ENCODE measurements around the gene GNG13.
"Not testable (repeated sequence)": the region's sequence is repeated elsewhere in the genome, so short reads cannot be mapped to it uniquely, and the experiment has no call there.

Gene GNG13

GRCh38 chr16:776824-777223, 23.7 kb downstream of the GNG13 start:
- DNase-seq (ENCODE audit: low spot score) = no peak

- not testable (repeated sequence) for DNase-seq (ENCODE audit: low spot score)
Measured at GRCh38 chr16:776298-776697, 24.2 kb downstream of the GNG13 start.

- DNase-seq (ENCODE audit: low spot score) = no peak
Measured at GRCh38 chr16:775236-775796, 25.2 kb downstream of the GNG13 start.

- DNase-seq (ENCODE audit: low spot score) = no peak
Measured at GRCh38 chr16:774086-775001, 26.2 kb downstream of the GNG13 start.

GRCh38 chr16:772959-773358, 27.6 kb downstream of the GNG13 start:
- DNase-seq (ENCODE audit: low spot score) = no peak

GRCh38 chr16:770411-770810, 30.1 kb downstream of the GNG13 start:
- no peak for DNase-seq (ENCODE audit: low spot score)

GRCh38 chr16:769934-770333, 30.6 kb downstream of the GNG13 start:
- no peak for DNase-seq (ENCODE audit: low spot score)

- DNase-seq (ENCODE audit: low spot score) = no peak
Measured at GRCh38 chr16:769184-769784, 31.2 kb downstream of the GNG13 start.

GRCh38 chr16:768428-768827, 32.1 kb downstream of the GNG13 start:
- DNase-seq (ENCODE audit: low spot score) = no peak

GRCh38 chr16:767743-768235, 32.7 kb downstream of the GNG13 start:
- no peak for DNase-seq (ENCODE audit: low spot score)

GRCh38 chr16:766820-767640, 33.5 kb downstream of the GNG13 start:
- DNase-seq (ENCODE audit: low spot score) = no peak

- DNase-seq (ENCODE audit: low spot score) = no peak
Measured at GRCh38 chr16:766008-766819, 34.3 kb downstream of the GNG13 start.

GRCh38 chr16:765488-765865, 35.1 kb downstream of the GNG13 start:
- DNase-seq (ENCODE audit: low spot score) = no peak

GRCh38 chr16:764848-765487, 35.6 kb downstream of the GNG13 start:
- no peak for DNase-seq (ENCODE audit: low spot score)

GRCh38 chr16:764184-764750, 36.3 kb downstream of the GNG13 start:
- DNase-seq (ENCODE audit: low spot score) = no peak

GRCh38 chr16:763369-764183, 37.0 kb downstream of the GNG13 start:
- DNase-seq (ENCODE audit: low spot score) = no peak

GRCh38 chr16:762595-763268, 37.8 kb downstream of the GNG13 start:
- DNase-seq (ENCODE audit: low spot score) = no peak

GRCh38 chr16:761625-762513, 38.7 kb downstream of the GNG13 start:
- no peak for DNase-seq (ENCODE audit: low spot score)

Measured in AG20443 (cell line).